NB4 (cell line): ENCODE results near the gene TJP1.

Source experiments
- CTCF ChIP-seq: IDR thresholded peaks from one replicate; pipeline ENCODE4 v1.5.1; 2012; ENCODE audit warnings: low read depth, low read length
- MAX ChIP-seq: IDR thresholded peaks from 2 replicates; pipeline ENCODE4 v1.6.1; 2011; ENCODE audit warnings: low read depth, low read length

GRCh38 chr15:29800491-29801366 is 21.5 kb downstream of the TJP1 start:
- TF ChIP-seq CTCF (no peak), MAX (no peak)
